HG03025 (cell line): ENCODE results near the gene ZKSCAN2.
A peak's percentile ranks its signal among the peaks of the same experiment; 100 is the strongest.

Experiments
- ATAC-seq: cut with Tn5 transposase; IDR thresholded peaks from one replicate; pipeline ENCODE4 v1.9.1; 2021; ENCODE audit warnings: mild to moderate bottlenecking, moderate library complexity; ENCODE audit not compliant: unreplicated experiment, low FRiP score

ZKSCAN2 gene

GRCh38 chr16:25257470-25257955 is at the start of gene ZKSCAN2:
ZKSCAN2 (minus strand) TSS chr16:25257845; CDS start chr16:25257127, 718 bp downstream.
- peak; percentile 77 for ATAC-seq

DNA sequence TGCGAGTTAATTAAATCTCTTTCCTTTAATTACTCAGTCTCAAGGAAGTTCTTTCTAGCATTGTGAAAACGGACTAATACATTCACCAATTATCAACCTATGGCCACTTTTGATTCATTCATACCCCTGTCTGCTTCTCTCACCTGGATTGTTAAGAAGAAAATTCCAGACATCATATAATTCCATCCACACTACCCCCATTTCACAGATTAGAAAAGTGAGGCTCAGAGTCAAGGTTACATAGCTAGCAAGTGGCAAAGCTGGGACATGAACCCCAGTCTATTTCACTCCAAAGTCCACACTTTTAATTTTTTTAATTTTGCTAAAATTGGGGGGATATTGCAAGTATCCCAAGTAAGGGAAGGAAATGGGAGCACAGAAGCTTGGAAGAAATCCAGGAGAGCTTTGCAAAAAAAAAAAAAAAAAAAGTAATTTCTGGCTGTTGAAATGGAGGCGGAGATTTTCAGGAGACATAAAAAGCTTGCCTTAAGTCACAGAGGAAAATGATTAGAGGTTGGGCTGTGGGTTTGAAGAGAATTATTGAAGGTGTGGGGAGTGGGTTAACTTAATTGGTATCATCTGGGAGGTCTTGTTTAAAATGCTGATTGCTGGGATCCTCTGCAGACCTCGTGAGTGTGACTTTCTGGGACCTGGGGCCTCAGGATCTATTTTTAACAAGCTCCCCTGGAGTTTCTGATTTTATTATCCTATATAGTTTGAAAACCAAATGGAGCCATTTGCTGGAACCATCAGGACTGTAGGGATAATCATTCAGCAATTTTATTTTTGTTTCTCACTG is 42.3 kb upstream of the ZKSCAN2 start:
- ATAC-seq: no peak

GRCh38 chr16:25298165-25298872 is 40.7 kb upstream of the ZKSCAN2 start:
- no peak for ATAC-seq

DNA sequence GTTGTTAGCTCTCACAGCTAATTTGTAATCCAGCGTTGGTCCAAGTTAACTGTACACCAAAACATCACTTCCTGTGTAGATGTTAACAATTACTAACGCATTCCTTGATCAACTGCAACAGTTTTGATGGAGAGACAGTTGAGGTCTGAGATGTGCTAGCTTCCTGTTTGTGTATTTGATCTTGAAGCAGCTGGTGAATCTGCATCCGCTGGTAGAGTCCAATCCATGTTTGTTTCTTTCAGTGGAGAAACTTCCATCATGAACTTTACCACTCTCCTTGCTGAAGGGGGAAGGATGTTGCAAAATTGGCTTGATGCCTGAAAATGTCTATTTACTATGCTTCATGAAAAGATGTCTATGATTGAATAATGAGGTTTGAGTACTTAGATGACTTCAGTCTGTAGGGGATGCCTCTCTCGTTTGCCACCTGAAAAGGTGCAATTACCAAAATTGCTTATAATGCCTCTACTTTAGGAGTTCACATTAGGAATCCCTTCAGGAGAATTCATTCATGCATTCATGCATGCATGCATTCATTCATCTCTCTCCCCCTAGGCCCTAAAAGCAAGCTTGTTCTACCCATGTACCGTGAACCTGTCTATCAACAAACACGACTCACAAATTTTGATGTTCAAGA is 39.6 kb upstream of the ZKSCAN2 start:
- no peak for ATAC-seq

- no peak for ATAC-seq
Measured at GRCh38 chr16:25291580-25291979, 33.9 kb upstream of the ZKSCAN2 start.

- no peak for ATAC-seq
Measured at GRCh38 chr16:25289466-25289865, 31.8 kb upstream of the ZKSCAN2 start.

DNA sequence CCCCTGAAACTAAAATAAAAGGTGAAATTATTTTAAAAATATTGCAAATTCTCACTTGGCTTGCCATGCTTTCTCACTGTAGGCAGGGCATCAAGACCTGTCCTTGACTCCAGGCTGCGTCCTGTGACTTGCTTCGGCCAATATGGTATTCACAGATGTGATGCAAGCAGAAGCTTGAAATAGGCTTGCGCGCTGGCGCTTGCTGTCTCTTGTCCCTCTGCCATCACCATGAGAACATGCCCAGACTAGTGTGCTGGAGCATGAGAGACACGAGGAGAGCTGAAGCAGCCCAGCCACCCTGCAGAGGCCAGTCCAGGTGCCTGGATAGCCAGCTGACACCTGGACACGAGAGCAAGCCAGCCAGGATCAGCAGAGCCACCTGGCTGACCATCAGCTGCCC is 21.8 kb upstream of the ZKSCAN2 start:
- ATAC-seq: no peak

GRCh38 chr16:25271421-25271820 is 13.8 kb upstream of the ZKSCAN2 start:
- ATAC-seq: no peak

DNA sequence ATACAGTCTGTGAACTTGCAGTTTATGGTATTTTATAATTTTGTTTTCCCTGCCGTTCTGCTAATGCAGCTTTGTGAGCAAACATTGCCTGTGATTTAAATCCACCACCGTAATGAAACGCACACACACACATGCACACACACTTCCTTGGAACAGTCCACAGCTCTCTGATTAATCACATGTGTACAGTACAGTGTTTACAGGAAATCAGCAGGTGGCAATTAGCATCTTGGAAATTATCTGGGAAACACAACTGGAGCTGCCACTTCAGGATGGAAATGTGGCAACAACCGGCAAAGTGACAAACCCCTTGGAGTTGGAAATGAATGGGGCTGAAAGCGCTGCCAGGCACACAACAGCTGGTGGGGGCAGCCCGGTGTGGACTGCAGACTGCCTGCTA is 12.9 kb upstream of the ZKSCAN2 start:
- no peak for ATAC-seq

GRCh38 chr16:25269879-25270278 is 12.2 kb upstream of the ZKSCAN2 start:
- no peak for ATAC-seq

DNA sequence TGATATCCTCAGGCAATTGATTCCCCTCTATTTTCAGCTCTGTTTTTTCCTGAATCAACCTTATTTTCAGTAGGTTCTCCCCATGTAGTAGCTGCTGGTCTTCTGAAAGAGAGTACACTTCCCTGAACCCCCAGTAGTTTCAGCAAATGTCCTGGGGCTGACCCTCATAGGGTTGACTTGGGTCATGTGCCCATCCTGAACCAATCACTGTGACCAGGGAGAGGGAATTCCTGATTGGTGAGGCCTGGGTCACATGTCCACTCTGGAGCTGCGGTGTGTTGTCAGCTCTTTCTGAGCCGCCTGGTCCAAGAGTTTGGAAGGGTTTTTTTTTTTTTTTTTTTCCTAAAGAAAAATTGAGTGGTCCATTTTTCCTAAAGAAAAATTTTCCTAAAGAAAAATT is 8.3 kb upstream of the ZKSCAN2 start:
- no peak for ATAC-seq

DNA sequence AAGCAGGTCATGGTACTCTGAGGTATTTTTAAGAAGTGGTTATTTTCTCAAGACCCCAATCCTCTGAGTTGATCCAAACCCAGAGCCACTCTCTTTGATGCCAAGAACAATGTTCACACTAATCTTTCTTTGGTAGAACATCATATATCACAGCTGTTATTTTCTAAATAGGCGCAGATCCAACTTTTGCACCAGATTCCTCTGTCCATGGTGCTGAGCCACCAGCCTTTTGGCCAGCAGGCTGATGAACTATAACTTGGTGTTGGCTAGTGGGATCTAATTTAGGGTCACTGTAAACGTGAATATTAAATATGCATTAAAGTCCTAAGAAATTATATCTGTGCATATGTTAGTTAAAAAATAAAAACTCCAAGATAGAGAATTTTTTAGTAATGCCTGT is 7.0 kb upstream of the ZKSCAN2 start:
- ATAC-seq: no peak

DNA sequence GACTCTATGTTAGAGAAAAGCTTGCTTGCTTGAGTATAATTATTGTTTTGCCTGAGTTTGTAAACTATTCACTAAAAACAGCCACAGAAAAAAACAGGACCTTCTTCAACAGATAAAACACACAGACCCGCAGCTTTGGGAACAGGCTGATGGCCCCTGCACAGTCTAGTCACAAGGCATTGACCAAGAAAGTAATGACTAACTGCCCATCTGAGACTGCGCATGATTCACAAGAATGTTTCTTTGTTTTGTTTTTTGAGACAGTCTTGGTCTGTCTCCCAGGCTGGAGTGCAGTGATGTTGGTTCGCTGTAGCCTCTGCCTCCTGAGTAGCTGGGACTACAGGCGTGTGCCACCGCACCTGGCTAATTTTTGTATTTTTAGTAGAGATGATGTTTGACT is 2.8 kb upstream of the ZKSCAN2 start:
- no peak for ATAC-seq

- ATAC-seq: no peak
Measured at GRCh38 chr16:25258861-25259179, 1.2 kb upstream of the ZKSCAN2 start.

DNA sequence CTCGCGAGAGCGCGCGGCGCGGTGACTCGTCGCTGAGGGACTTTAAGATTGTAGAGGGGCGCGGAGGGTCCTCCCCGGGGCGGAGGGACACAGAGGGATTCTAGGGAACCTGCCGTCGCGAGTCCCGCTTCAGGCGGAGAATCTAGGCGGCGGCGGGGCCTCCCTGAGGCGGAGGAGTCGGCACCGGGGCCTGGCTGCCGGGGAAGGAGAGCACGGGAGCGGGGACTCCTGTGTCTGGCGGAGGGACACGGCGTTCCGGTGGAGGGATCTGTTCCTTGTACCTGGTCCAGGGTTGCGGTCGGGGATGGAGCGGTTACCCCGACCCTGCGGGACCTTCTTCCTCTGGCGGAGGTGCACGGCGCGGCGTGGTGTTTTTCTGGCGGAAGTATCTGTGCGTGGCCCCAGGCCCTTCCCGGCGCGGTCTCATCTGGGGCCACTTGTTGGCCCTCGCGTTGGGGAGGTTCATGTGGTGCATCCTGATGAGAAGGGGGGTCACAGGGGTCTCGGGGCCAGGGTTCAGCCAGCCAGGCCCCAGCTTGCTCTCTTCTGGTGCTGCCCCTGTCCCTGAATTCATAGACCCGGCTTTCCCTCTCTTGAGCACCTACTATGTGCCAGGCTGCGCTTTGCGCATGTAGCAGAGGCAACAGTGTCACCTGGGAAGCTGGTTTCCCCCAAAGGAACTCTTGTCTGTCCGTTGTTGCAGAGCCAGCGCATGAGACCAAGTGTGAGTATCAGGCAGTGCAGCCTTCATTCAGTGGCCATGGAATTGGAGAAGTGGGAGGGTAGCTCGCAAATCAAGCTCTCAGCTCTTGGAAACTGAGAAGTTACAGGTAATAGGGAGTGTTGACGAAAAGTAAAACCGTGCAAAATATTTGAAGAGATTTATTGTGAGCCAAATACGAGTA is 563 bp upstream of the ZKSCAN2 start:
- ATAC-seq: peak; percentile 54

- no peak for ATAC-seq
Measured at GRCh38 chr16:25256695-25257469, 763 bp downstream of the ZKSCAN2 start.

DNA sequence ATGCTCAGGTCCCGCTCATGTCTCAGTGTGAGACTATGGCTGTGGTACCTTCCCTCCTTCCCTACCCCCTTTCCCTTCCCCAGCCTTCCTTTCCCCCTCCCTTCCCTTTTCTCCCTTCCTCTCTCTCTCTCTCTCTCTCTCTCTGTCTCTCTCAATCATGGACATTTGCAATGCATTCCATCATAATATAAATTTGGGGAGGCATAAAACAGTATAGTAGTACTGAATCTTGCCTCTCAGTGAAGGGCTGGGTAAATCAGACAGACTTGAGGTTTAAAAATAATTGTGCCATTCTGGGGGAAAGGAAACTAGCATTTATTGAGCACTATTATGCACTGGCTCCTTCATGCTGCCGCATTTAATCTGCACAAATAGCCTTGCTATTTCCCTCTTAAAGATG is 4.3 kb downstream of the ZKSCAN2 start:
- ATAC-seq: no peak

DNA sequence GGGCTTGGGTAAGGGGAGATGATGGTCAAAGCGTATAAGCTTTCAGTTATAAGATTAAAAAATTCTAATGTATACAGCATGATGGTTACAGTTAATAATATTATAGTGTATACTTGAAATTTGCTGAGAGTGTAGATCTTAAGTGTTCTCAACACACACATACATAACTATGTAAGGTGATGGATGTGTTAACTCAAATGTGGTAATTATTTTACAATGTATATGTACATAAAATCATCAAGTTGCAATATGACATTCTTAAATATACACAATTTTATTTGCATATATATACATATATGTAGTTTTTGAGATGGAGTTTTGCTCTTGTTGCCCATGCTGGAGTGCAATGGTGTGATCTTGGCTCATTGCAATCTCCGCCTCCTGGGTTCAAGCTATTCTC is 7.2 kb downstream of the ZKSCAN2 start:
- no peak for ATAC-seq

GRCh38 chr16:25235991-25236390 is 21.7 kb downstream of the ZKSCAN2 start:
- ATAC-seq: no peak

DNA sequence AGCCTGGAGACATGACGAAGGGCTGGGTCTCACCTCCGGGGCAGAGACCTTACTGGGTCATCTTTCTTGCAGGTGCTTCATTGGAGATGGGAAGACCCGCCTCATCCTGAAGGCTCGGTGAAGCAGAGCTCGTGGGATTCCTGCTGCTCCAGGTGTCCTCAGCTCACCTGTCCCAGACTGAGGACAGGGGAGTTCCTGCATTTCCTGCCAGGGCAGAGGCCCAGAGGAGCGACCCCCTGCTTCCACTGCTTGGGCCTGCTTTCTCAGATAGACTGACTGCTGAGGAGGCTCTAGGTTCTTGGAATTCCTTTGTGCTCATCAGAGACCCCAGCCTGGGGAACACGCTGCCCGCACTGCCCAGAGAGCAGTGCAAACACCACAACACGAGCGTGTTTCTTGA is 29.3 kb downstream of the ZKSCAN2 start:
- ATAC-seq: no peak
